Measurements from ENCODE around the gene NR2C2. TPM values are rescaled to one million over a fixed set of nuclear protein-coding genes. Genes with fewer than 3 reads are reported as not detected.

NR2C2 gene
- total RNA-seq, 4 donors from 2014 or later = 33.3 to 91.6 (median 51.5) TPM

GRCh38 chr3:15011174-15011573 lies 63.8 kb downstream of the NR2C2 start:
- H3K4me3 ChIP-seq = no peak overlapping the region
- no peaks in the 10 kb centered on the region for H3K9me3 ChIP-seq
- H3K4me1 ChIP-seq = no peaks in the 10 kb centered on the region
- H3K27ac ChIP-seq = no peak overlapping the region
- DNase-seq (ENCODE audit: low spot score in 2 of 2) = no peak
- WGBS = 90% methylated on average over 5 of the region's 5 CpGs
- H3K36me3 ChIP-seq = peaks cover 59% of the 10 kb centered on the region
- no peak for TF ChIP-seq POLR2A (IDR thresholded peaks at IDR 0.05)
- no peak for TF ChIP-seq CTCF (IDR thresholded peaks at IDR 0.05)
- no peak for TF ChIP-seq POLR2AphosphoS5 (IDR thresholded peaks at IDR 0.05)
- TF ChIP-seq EP300 (IDR thresholded peaks at IDR 0.05) = no peak
- H3K27me3 ChIP-seq = no peaks in the 10 kb centered on the region

- TF ChIP-seq POLR2A (IDR thresholded peaks at IDR 0.05) = no peak
- TF ChIP-seq POLR2AphosphoS5 (IDR thresholded peaks at IDR 0.05) = no peak
- no peak for TF ChIP-seq EP300 (IDR thresholded peaks at IDR 0.05)
- TF ChIP-seq CTCF (IDR thresholded peaks at IDR 0.05) = no peak
- Histone ChIP-seq H3K4me3 (no peak overlapping the region), H3K36me3 (peaks cover 77% of the 10 kb centered on the region), H3K27me3 (no peaks in the 10 kb centered on the region), H3K27ac (no peak overlapping the region), H3K4me1 (no peaks in the 10 kb centered on the region), H3K9me3 (no peaks in the 10 kb centered on the region)
- no peak for DNase-seq (ENCODE audit: low spot score in 2 of 2)
- WGBS = 97% methylated on average over 3 of the region's 3 CpGs
Measured at GRCh38 chr3:15014606-15015328, 67.4 kb downstream of the NR2C2 start.

DNA sequence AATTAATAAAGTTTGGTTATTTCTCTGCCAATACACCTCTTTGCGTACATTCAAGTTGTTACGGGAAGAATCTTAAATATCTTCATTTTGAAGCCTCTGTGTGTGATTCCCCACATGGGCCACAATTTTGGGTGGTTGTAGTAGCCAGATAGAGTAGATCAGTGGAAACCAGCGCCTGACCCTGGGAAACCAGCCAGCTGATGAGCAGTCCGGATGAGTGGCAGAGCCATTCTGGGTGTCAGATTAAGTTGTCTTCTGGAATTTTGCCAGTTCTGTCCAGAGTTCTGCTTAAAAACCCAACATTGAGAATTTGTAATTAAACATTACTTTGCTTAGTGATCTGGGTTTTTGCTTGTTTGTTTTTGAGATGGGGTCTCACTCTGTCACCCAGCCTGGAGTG lies 68.1 kb downstream of the NR2C2 start:
- H3K9me3 ChIP-seq = no peaks in the 10 kb centered on the region
- no peak overlapping the region for H3K27ac ChIP-seq
- no peaks in the 10 kb centered on the region for H3K4me1 ChIP-seq
- WGBS = 83% methylated on average over 4 of the region's 4 CpGs
- TF ChIP-seq CTCF (IDR thresholded peaks at IDR 0.05) (no peak), POLR2A (IDR thresholded peaks at IDR 0.05) (no peak), POLR2AphosphoS5 (IDR thresholded peaks at IDR 0.05) (no peak), EP300 (IDR thresholded peaks at IDR 0.05) (no peak)
- no peak for DNase-seq (ENCODE audit: low spot score in 2 of 2)
- H3K4me3 ChIP-seq = no peak overlapping the region
- peaks cover 84% of the 10 kb centered on the region for H3K36me3 ChIP-seq
- H3K27me3 ChIP-seq = no peaks in the 10 kb centered on the region

DNA sequence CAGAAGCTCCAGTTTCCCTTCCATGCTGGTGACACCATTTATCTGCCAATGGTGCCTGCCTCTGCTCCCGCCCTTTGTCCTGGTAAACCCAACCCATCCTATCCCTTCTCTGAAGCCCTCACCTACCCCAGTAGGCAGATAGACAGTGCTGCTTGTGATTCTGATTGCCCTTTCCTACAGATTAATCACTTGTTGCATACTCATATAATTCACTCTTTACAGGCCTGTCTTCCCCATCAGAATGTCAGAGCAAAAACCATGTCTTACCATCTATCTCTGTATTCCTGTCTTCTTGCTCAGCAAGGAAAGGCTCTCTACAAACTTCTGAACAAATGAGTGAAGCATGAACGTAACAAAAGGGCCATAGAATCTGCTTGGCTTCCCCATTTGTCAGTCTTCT lies 69.8 kb downstream of the NR2C2 start:
- Histone ChIP-seq H3K27me3 (no peaks in the 10 kb centered on the region), H3K4me1 (no peaks in the 10 kb centered on the region), H3K27ac (no peak overlapping the region), H3K4me3 (no peak overlapping the region), H3K36me3 (peaks cover 96% of the 10 kb centered on the region), H3K9me3 (no peaks in the 10 kb centered on the region)
- no peak for DNase-seq (ENCODE audit: low spot score in 2 of 2)
- TF ChIP-seq CTCF (IDR thresholded peaks at IDR 0.05) (no peak), EP300 (IDR thresholded peaks at IDR 0.05) (no peak)
- 90% methylated on average over 2 of the region's 2 CpGs for WGBS

DNA sequence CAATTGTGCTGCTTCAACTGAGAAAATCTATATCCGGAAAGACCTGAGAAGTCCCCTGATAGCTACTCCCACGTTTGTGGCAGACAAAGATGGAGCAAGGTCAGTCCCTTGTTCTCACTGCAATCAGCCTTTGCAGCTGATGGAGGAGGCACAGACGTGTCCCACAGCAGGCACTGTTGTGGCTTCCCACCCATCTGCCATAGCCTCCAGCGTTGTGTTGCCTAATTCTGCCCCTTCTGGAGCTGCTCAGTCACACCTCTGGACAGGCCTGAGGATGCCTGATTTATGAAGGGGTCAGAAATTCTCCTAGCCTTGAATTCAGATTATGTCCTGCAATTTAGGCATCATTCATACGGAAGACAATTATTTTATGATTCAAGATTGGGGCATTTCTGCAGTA lies 75.9 kb downstream of the NR2C2 start:
- no peak for DNase-seq (ENCODE audit: low spot score in 2 of 2)
- H3K4me1 ChIP-seq = no peaks in the 10 kb centered on the region
- no peak for TF ChIP-seq CTCF (IDR thresholded peaks at IDR 0.05)
- no peak for TF ChIP-seq POLR2AphosphoS5 (IDR thresholded peaks at IDR 0.05)
- TF ChIP-seq POLR2A (IDR thresholded peaks at IDR 0.05) = no peak
- TF ChIP-seq EP300 (IDR thresholded peaks at IDR 0.05) = no peak
- H3K4me3 ChIP-seq = no peak overlapping the region
- WGBS = 75% methylated on average over 5 of the region's 5 CpGs
- no peaks in the 10 kb centered on the region for H3K9me3 ChIP-seq
- H3K27me3 ChIP-seq = no peaks in the 10 kb centered on the region
- H3K36me3 ChIP-seq = peaks cover 94% of the 10 kb centered on the region
- no peak overlapping the region for H3K27ac ChIP-seq
